Ovary (tissue), 3 donors: Measurements from ENCODE around the gene ELOB.

Experiments
- EP300 ChIP-seq: sonication (generic); formaldehyde crosslinking; IDR thresholded peaks from one replicate; pipeline ENCODE4 v1.6.1; 2017; ENCODE audit warnings: antibody characterized with exemption
- POLR2A ChIP-seq: fragments of 450-650 bp; IDR thresholded peaks from one replicate; pipeline ENCODE4 v1.6.1; 2017; ENCODE audit warnings: antibody characterized with exemption, mild to moderate bottlenecking, moderate library complexity
- TF ChIP-seq, protein P1 (sequence below), 3 donors: fragments of 450-650 bp in 2 of 3; fragments of 200-600 bp in 1 of 3; IDR thresholded peaks; one replicate each; pipeline versions ENCODE4 v1.5.1 to v1.8.0; 2016 to 2022; ENCODE audit warnings: antibody characterized with exemption in 3 of 3, mild to moderate bottlenecking in 1 of 3
- donor health status: DM: no; HTN: no; CAD: no.

DNA sequence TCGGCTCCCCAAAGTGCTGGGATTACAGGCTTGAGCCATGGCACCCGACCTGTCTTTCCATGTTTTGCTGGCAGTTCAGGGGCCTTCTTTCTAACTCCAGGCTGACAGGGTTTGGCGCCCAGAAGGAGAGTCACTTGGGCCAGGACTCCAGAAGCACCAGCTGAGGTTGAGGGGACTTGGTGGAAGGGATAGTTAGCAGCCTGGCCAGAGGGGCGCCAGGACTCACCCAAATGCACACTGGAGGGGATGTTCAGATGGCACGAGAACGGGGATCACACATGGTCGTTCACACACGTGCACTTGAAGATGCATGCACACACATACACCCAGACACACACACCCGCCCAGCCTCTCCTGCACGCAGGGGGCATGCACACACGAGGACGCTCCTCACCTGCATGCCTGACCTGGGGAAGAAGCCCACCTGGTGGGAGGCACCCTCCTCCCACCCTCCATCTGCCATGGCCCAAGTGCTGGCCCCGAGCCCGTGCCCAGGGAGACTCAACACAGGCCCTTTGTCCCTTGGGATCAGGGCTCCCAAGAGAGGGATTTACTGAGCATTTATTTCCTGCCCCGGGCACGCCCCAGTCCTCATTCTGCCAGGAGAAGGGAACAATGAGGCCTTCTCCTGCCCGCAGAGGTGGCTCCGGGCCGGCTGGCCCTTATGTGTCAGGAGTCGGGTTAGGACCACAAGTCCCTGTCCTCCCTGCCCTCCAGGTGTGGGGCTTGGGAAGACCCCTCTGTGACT is 37.6 kb upstream of the ELOB start:
- TF ChIP-seq, protein P1, sequence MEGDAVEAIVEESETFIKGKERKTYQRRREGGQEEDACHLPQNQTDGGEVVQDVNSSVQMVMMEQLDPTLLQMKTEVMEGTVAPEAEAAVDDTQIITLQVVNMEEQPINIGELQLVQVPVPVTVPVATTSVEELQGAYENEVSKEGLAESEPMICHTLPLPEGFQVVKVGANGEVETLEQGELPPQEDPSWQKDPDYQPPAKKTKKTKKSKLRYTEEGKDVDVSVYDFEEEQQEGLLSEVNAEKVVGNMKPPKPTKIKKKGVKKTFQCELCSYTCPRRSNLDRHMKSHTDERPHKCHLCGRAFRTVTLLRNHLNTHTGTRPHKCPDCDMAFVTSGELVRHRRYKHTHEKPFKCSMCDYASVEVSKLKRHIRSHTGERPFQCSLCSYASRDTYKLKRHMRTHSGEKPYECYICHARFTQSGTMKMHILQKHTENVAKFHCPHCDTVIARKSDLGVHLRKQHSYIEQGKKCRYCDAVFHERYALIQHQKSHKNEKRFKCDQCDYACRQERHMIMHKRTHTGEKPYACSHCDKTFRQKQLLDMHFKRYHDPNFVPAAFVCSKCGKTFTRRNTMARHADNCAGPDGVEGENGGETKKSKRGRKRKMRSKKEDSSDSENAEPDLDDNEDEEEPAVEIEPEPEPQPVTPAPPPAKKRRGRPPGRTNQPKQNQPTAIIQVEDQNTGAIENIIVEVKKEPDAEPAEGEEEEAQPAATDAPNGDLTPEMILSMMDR (IDR thresholded peaks at IDR 0.05): no peak
- TF ChIP-seq POLR2A: no peak
- TF ChIP-seq EP300: no peak
